Mucosa of descending colon (tissue), 3 donors: ENCODE measurements around the gene RPTN. TPM values are rescaled to one million over a fixed set of nuclear protein-coding genes. Genes with fewer than 3 reads are reported as not detected.

Source experiments
- ATAC-seq: fragments of 200-7000 bp; cut with Tn5 transposase; one replicate; pipeline ENCODE4 v1.9.1; 2020; ENCODE audit warnings: mild to moderate bottlenecking, moderate library complexity
- DNase-seq, 3 donors: peaks; one replicate each; pipeline ENCODE4 v3.0.0-alpha.2; 2020
- H3K36me3 ChIP-seq: fragments of 200-600 bp; one replicate; pipeline ENCODE4 v1.8.0; 2021; ENCODE audit warnings: low read depth, mild to moderate bottlenecking
- H3K4me1 ChIP-seq: fragments of 200-600 bp; one replicate; pipeline ENCODE4 v1.8.0; 2021; ENCODE audit warnings: low read depth, mild to moderate bottlenecking
- H3K4me3 ChIP-seq: fragments of 200-600 bp; one replicate; pipeline ENCODE4 v1.8.0; 2021; ENCODE audit warnings: mild to moderate bottlenecking
- H3K9me3 ChIP-seq: fragments of 200-600 bp; one replicate; pipeline ENCODE4 v1.8.0; 2021; ENCODE audit warnings: mild to moderate bottlenecking
- intact Hi-C, 2 donors: fragments of 100-400 bp; cut with DNase I in 1 of 2; cut with micrococcal nuclease in 1 of 2; formaldehyde crosslinking; loops; one replicate each; pipeline versions ENCODE4 v1.11.0 to v1.11.1; 2022; cut with DNase I, micrococcal nuclease
- total RNA-seq, 3 donors: library from RNA; stranded (reverse); fragmentation: NEBNext Ultra II Directional in 2 of 3; extraction: Animal tissue kit (Norgen Biotek cat#: 25700) in 2 of 3; gene quantifications; one replicate each; pipeline versions ENCODE4 v1.2.1 to v1.2.4, GENCODE V29; 2021 to 2023
- TF ChIP-seq, protein P1 (sequence below): fragments of 200-600 bp; IDR thresholded peaks from one replicate; pipeline ENCODE4 v1.8.0; 2022; ENCODE audit warnings: antibody characterized with exemption, mild to moderate bottlenecking
- donor health status: DM: no; HTN: no; CAD: no; lungs with moderate emphysema.
- donor health status: DM: no; HTN: no; CAD: no.
- donor health status: DM: no; HTN: yes; CAD: no.

Gene RPTN
- total RNA-seq, 3 donors from 2014 or later, result not detected

- DNase-seq (no peak), ATAC-seq (no peak)
- no peaks in the 10 kb centered on the region for H3K36me3 ChIP-seq
- intact Hi-C loops, result no loop called here
- TF ChIP-seq, protein P1, sequence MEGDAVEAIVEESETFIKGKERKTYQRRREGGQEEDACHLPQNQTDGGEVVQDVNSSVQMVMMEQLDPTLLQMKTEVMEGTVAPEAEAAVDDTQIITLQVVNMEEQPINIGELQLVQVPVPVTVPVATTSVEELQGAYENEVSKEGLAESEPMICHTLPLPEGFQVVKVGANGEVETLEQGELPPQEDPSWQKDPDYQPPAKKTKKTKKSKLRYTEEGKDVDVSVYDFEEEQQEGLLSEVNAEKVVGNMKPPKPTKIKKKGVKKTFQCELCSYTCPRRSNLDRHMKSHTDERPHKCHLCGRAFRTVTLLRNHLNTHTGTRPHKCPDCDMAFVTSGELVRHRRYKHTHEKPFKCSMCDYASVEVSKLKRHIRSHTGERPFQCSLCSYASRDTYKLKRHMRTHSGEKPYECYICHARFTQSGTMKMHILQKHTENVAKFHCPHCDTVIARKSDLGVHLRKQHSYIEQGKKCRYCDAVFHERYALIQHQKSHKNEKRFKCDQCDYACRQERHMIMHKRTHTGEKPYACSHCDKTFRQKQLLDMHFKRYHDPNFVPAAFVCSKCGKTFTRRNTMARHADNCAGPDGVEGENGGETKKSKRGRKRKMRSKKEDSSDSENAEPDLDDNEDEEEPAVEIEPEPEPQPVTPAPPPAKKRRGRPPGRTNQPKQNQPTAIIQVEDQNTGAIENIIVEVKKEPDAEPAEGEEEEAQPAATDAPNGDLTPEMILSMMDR, result no peak
- H3K4me3 ChIP-seq, result no peak overlapping the region
- H3K4me1 ChIP-seq, result no peaks in the 10 kb centered on the region
- H3K9me3 ChIP-seq, result no peaks in the 10 kb centered on the region
Observed at GRCh38 chr1:152168535-152168868, 9.5 kb upstream of the RPTN start.

GRCh38 chr1:152167835-152168534 is 9.0 kb upstream of the RPTN start:
- TF ChIP-seq, protein P1, result no peak
- H3K4me1 ChIP-seq, result no peaks in the 10 kb centered on the region
- intact Hi-C loops, result no loop called here
- H3K9me3 ChIP-seq, result no peaks in the 10 kb centered on the region
- DNase-seq (no peak), ATAC-seq (no peak)
- no peak overlapping the region for H3K4me3 ChIP-seq
- no peaks in the 10 kb centered on the region for H3K36me3 ChIP-seq

- H3K4me1 ChIP-seq, result no peaks in the 10 kb centered on the region
- no peak overlapping the region for H3K4me3 ChIP-seq
- DNase-seq (no peak), ATAC-seq (no peak)
- intact Hi-C loops, result no loop called here
- TF ChIP-seq, protein P1, result no peak
- no peaks in the 10 kb centered on the region for H3K36me3 ChIP-seq
- no peaks in the 10 kb centered on the region for H3K9me3 ChIP-seq
Observed at GRCh38 chr1:152166966-152167365, 7.9 kb upstream of the RPTN start.

DNA sequence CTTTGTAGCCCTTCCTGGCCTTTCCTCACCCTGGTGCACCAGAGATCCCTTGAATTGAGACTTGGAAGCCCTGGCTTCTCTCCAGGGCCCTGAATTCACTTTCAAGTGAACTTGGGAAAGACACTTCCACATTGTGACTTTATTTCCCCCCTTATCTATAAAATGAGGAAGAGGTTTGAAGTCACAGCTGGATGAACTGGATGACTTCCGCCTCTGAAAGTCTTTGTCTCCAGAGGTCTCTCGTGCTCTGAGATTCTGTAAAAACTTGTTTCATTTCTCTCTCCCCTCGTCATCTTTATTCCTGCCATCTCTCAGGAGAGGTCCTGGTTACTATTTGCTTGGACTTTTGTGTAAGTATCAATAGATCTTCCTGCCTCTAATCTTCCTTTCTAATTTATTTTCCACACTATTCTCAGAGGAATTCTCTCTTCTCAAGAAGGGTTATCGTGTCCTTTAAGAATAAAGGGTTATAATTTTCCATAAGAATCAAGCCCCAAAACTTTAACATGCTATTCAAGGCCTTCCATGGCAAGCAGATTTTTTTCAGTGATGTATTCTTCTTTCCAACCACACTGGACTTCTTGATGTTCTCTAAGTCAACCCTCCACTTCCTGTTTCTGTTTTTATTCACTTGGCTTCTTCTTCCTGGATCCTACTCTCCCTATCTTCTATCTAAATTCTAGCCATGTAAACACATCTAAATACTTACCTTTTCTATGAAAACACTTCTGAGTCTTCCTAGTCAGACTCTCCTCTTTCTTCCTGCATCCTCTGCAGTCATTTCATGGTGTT is 6.5 kb upstream of the RPTN start:
- TF ChIP-seq, protein P1, result no peak
- Histone ChIP-seq H3K36me3 (no peaks in the 10 kb centered on the region), H3K4me1 (no peaks in the 10 kb centered on the region), H3K4me3 (no peak overlapping the region), H3K9me3 (no peaks in the 10 kb centered on the region)
- ATAC-seq (no peak), DNase-seq (no peak)
- intact Hi-C loops, result no loop called here

- H3K36me3 ChIP-seq, result no peaks in the 10 kb centered on the region
- DNase-seq (no peak), ATAC-seq (no peak)
- intact Hi-C loops, result no loop called here
- H3K4me1 ChIP-seq, result no peaks in the 10 kb centered on the region
- H3K4me3 ChIP-seq, result no peak overlapping the region
- H3K9me3 ChIP-seq, result no peaks in the 10 kb centered on the region
- TF ChIP-seq, protein P1, result no peak
Observed at GRCh38 chr1:152164517-152165136, 5.6 kb upstream of the RPTN start.
